Prostate gland (tissue), 2 donors: Measurements from ENCODE around the gene C10orf105. TPM values are rescaled to one million over a fixed set of nuclear protein-coding genes. Genes with fewer than 3 reads are reported as not detected.

Experiments used
- DNase-seq: peaks from one replicate; pipeline ENCODE4 v3.0.0-alpha.2; 2019; ENCODE audit warnings: low spot score
- H3K27ac ChIP-seq, 2 donors: fragments of 200-600 bp; sonication (generic); 2 replicates each; pipeline ENCODE4 v1.5.1; 2017 to 2019
- H3K27me3 ChIP-seq: fragments of 200-600 bp; sonication (generic); replicated peaks from 2 replicates; pipeline ENCODE4 v1.5.1; 2019; ENCODE audit not compliant: insufficient read depth
- H3K36me3 ChIP-seq, 2 donors: fragments of 200-600 bp; sonication (generic); 1 replicate in 1 of 2; 2 replicates in 1 of 2; pipeline versions ENCODE4 v1.5.1 to v1.8.1; 2017 to 2019
- H3K4me1 ChIP-seq: fragments of 200-600 bp; sonication (generic); replicated peaks from 2 replicates; pipeline ENCODE4 v1.5.1; 2019
- H3K4me3 ChIP-seq, 2 donors: fragments of 200-600 bp; sonication (generic); 2 replicates each; pipeline ENCODE4 v1.5.1; 2017 to 2019
- H3K9me3 ChIP-seq: fragments of 200-600 bp; sonication (generic); 2 replicates; pipeline ENCODE4 v1.5.1; 2017
- POLR2A ChIP-seq: fragments of 450-650 bp; IDR thresholded peaks from one replicate; pipeline ENCODE4 v1.6.1; 2016; ENCODE audit warnings: antibody characterized with exemption, mild to moderate bottlenecking
- POLR2AphosphoS5 ChIP-seq: sonication (generic); formaldehyde crosslinking; IDR thresholded peaks from one replicate; pipeline ENCODE4 v1.6.1; 2017; ENCODE audit warnings: antibody characterized with exemption
- WGBS: methylation state at CpG from one replicate; pipeline ENCODE4 v1.1.5; 2018; 5-methylcytosine and 5-hydroxymethylcytosine counted together
- intact Hi-C: fragments of 100-400 bp; cut with DNase I; formaldehyde crosslinking; loops from one replicate; pipeline ENCODE4 v1.14.2; 2022
- total RNA-seq, 2 donors: library from RNA; depleted of rRNA; stranded (reverse); fragments of >200 nt; gene quantifications; one replicate each; pipeline ENCODE4 v1.1.0, GENCODE V29; 2016
- TF ChIP-seq, protein P1 (sequence below), 4 experiments: fragments of 200-600 bp in 2 of 4; fragments of 450-650 bp in 2 of 4; sonication (generic) in 2 of 4; IDR thresholded peaks; 1 replicate in 3 of 4; 2 replicates in 1 of 4; pipeline ENCODE4 v1.5.1; 2016 to 2019; ENCODE audit warnings: antibody characterized with exemption in 4 of 4, mild to moderate bottlenecking in 2 of 4, moderate library complexity in 2 of 4

C10orf105 gene
- total RNA-seq, 2 donors from 2014 or later = 0.11 TPM; not detected in 1

- no peak for DNase-seq
- 95% methylated on average over 5 of the region's 5 CpGs for WGBS
- H3K36me3 ChIP-seq = no peaks in the 10 kb centered on the region
- TF ChIP-seq POLR2A (no peak), POLR2AphosphoS5 (no peak)
- TF ChIP-seq, protein P1, sequence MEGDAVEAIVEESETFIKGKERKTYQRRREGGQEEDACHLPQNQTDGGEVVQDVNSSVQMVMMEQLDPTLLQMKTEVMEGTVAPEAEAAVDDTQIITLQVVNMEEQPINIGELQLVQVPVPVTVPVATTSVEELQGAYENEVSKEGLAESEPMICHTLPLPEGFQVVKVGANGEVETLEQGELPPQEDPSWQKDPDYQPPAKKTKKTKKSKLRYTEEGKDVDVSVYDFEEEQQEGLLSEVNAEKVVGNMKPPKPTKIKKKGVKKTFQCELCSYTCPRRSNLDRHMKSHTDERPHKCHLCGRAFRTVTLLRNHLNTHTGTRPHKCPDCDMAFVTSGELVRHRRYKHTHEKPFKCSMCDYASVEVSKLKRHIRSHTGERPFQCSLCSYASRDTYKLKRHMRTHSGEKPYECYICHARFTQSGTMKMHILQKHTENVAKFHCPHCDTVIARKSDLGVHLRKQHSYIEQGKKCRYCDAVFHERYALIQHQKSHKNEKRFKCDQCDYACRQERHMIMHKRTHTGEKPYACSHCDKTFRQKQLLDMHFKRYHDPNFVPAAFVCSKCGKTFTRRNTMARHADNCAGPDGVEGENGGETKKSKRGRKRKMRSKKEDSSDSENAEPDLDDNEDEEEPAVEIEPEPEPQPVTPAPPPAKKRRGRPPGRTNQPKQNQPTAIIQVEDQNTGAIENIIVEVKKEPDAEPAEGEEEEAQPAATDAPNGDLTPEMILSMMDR (IDR thresholded peaks at IDR 0.05) = no peak
- no peak overlapping the region for H3K4me3 ChIP-seq
- H3K4me1 ChIP-seq = no peaks in the 10 kb centered on the region
- intact Hi-C loops = no loop called here
- no peaks in the 10 kb centered on the region for H3K9me3 ChIP-seq
- no peaks in the 10 kb centered on the region for H3K27me3 ChIP-seq
- H3K27ac ChIP-seq = no peak overlapping the region
Measured at GRCh38 chr10:71681977-71682376, 37.6 kb downstream of the C10orf105 start.

DNA sequence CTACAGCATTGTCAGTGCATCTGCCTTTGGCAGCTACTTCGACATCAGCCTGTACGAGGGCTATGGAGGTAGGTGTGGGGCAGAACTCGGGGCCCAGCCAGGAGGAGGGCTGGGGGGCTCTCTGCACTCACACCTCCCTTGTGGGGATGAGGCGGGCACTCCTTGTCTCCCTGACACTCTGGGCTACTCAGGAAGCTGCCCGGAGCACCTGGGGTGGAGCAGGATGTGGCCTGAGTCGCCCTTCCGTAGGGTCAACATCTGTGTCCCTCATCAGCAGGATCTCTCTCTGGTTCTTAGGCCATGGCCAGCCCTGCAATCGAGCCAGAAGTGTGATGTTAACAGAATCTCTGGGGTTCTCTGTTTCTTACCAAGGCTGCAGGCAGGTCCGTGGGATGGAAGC, 40.2 kb downstream of the C10orf105 start:
- Histone ChIP-seq H3K4me1 (no peaks in the 10 kb centered on the region), H3K27me3 (no peaks in the 10 kb centered on the region), H3K9me3 (no peaks in the 10 kb centered on the region), H3K4me3 (no peak overlapping the region), H3K27ac (no peak overlapping the region), H3K36me3 (no peaks in the 10 kb centered on the region)
- WGBS = 89% methylated on average over 9 of the region's 9 CpGs
- DNase-seq = no peak
- intact Hi-C loops = no loop called here
- no peak for TF ChIP-seq POLR2AphosphoS5
- TF ChIP-seq, protein P1 (IDR thresholded peaks at IDR 0.05) = no peak
- TF ChIP-seq POLR2A = no peak

DNA sequence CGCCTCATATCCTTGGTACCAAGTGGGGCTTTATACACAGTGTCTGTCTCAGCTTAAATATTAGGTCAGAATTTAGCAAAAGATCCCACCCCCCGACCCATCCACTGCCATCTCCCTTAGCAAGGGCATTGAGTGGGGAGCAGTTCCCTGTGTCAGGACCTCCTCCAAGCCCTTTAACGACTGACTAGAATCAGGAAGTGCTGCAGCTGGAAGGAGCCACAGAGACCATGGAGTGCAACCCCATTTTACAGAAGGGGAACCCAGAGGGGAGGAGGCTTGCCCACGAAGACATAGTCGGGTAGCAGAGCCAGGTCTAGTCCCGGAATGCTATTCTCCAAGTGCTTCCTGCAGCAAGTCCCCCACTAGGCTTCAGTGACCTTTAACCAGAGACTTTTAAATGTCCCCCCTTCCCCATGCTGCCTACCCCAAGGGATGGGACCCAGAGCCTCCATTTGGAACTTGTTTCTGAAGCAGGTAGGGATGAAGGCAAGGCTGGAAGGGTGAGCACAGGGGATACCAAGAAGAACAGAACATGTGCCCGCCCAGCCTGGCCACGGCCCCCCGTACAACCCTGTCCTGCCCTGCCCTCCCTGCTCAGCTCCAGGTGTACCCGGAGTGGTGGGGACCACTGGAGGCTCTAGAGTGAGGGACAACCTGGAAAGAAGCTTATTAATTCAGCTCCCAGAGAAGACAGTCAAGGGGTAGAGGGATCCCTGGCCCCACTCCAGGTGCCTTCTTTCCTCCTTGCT, 41.3 kb downstream of the C10orf105 start:
- Histone ChIP-seq H3K36me3 (no peaks in the 10 kb centered on the region), H3K4me1 (no peaks in the 10 kb centered on the region), H3K27me3 (no peaks in the 10 kb centered on the region), H3K27ac (no peak overlapping the region), H3K4me3 (no peak overlapping the region), H3K9me3 (no peaks in the 10 kb centered on the region)
- DNase-seq = no peak
- intact Hi-C loops = no loop called here
- WGBS = 85% methylated on average over 10 of the region's 10 CpGs
- TF ChIP-seq POLR2AphosphoS5 (no peak), POLR2A (no peak)
- TF ChIP-seq, protein P1 (IDR thresholded peaks at IDR 0.05) = no peak

DNA sequence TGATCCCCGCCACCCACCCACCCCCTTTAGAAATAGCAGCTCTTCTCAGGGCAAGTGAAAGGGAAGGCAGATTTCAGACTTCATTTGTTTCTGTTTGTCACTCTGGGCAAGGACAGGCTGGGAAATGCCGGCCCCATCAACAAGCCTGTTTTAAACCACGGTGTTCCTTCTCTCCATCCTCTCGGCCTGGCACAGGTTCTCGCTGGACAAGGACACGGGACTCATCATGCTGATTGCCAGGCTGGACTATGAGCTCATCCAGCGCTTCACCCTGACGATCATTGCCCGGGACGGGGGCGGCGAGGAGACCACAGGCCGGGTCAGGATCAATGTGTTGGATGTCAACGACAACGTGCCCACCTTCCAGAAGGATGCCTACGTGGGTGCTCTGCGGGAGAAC, 42.3 kb downstream of the C10orf105 start:
- DNase-seq = no peak
- Histone ChIP-seq H3K27me3 (no peaks in the 10 kb centered on the region), H3K27ac (no peak overlapping the region), H3K36me3 (no peaks in the 10 kb centered on the region), H3K9me3 (no peaks in the 10 kb centered on the region), H3K4me1 (no peaks in the 10 kb centered on the region), H3K4me3 (no peak overlapping the region)
- no peak for TF ChIP-seq POLR2AphosphoS5
- no peak for TF ChIP-seq POLR2A
- TF ChIP-seq, protein P1 (IDR thresholded peaks at IDR 0.05) = no peak
- intact Hi-C loops = no loop called here
- 88% methylated on average over 17 of the region's 17 CpGs for WGBS
